ENCODE data around the gene TOX2.

TOX2 gene

DNA sequence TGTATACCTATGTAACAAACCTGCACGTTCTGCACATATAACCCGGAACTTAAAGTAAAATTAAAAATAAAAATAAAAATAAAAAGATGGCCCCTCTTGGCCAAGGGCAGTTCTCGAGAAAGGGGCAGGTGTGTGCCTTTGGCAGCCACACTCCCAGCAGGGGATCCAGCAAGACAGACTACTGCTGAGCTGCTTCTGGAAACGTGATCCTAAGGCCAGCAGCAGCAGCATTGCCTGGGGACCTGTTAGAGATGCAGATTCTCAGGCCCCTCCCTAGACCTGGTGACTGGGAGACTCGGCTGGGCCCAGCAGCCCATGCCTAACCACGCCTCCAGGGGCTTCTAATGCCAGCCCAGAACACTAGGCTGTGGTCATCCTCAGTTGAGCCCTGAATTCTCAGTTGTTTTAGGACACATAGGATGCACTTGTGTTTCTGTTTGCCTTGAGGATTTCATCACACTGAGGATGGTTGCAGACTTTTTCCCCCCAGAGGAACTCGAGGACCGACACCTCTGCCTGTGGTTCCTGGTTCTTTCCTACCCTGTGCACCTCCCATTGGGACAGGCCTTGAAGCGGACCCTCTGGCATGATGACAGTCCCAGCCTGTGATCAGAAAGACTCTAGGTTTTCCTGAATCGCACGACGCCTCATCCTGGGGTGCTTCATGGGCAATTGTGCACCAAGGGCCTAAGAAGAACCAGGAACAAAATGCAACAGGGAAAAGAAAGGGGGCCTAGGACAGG, 105.9 kb downstream of the TOX2 start:
- Histone ChIP-seq H3K9me2 (replicated peaks; ENCODE audit: control insufficient read depth, low read length) (no peaks in the 10 kb centered on the region), H3K27ac (ENCODE audit: low read depth, low read length) (no peak overlapping the region), H3K9me3 (ENCODE audit: control insufficient read depth, insufficient read depth, low read length) (no peaks in the 10 kb centered on the region), H3K27me3 (ENCODE audit: control insufficient read depth, low read length) (peaks cover 5% of the 10 kb centered on the region; the same call in 1 of the 2 replicates), H4K20me1 (ENCODE audit: control insufficient read depth, insufficient read depth, low read depth, low read length) (no peaks in the 10 kb centered on the region), H3K4me2 (ENCODE audit: low read length) (no peak overlapping the region), H3K36me3 (ENCODE audit: control insufficient read depth, low read length) (no peaks in the 10 kb centered on the region), H3K4me3 (ENCODE audit: low read length) (no peak overlapping the region), H3K79me2 (ENCODE audit: control insufficient read depth, low read length) (no peaks in the 10 kb centered on the region), H3F3A (ENCODE audit: control insufficient read depth, insufficient read depth) (no peaks in the 10 kb centered on the region), H3K4me1 (ENCODE audit: control insufficient read depth, low read length) (peaks cover 7% of the 10 kb centered on the region)
- TF ChIP-seq, protein P1, sequence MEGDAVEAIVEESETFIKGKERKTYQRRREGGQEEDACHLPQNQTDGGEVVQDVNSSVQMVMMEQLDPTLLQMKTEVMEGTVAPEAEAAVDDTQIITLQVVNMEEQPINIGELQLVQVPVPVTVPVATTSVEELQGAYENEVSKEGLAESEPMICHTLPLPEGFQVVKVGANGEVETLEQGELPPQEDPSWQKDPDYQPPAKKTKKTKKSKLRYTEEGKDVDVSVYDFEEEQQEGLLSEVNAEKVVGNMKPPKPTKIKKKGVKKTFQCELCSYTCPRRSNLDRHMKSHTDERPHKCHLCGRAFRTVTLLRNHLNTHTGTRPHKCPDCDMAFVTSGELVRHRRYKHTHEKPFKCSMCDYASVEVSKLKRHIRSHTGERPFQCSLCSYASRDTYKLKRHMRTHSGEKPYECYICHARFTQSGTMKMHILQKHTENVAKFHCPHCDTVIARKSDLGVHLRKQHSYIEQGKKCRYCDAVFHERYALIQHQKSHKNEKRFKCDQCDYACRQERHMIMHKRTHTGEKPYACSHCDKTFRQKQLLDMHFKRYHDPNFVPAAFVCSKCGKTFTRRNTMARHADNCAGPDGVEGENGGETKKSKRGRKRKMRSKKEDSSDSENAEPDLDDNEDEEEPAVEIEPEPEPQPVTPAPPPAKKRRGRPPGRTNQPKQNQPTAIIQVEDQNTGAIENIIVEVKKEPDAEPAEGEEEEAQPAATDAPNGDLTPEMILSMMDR (IDR thresholded peaks at IDR 0.05; ENCODE audit: low read depth, low read length, poor library complexity, severe bottlenecking), result no peak
- TF ChIP-seq EZH2phosphoT487 (IDR thresholded peaks at IDR 0.05; ENCODE audit: borderline replicate concordance, low read length), result no peak

DNA sequence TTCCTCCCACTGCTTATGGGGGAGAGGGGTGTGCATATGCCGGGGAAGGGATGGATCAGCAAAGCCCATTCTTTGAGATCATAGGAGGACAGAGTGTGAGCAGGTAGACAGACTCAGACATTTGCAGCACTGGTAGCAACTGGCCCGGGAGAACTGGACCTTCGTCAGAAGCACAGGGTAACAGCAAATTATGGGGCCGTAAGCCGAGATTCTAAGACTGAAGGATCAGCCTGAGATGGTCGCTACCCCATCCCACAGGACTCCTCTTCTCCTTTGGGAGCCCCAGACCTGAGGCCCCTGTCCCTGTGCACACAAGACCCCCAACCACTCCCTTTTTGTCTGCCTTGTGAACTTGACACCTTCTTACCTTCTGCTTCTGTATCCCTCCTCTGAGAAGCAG, 106.5 kb downstream of the TOX2 start:
- H4K20me1 ChIP-seq (ENCODE audit: control insufficient read depth, insufficient read depth, low read depth, low read length), result no peaks in the 10 kb centered on the region
- no peaks in the 10 kb centered on the region for H3F3A ChIP-seq (ENCODE audit: control insufficient read depth, insufficient read depth)
- H3K79me2 ChIP-seq (ENCODE audit: control insufficient read depth, low read length), result no peaks in the 10 kb centered on the region
- no peaks in the 10 kb centered on the region for H3K9me2 ChIP-seq (replicated peaks; ENCODE audit: control insufficient read depth, low read length)
- no peaks in the 10 kb centered on the region for H3K36me3 ChIP-seq (ENCODE audit: control insufficient read depth, low read length)
- TF ChIP-seq EZH2phosphoT487 (IDR thresholded peaks at IDR 0.05; ENCODE audit: borderline replicate concordance, low read length), result no peak
- TF ChIP-seq, protein P1 (IDR thresholded peaks at IDR 0.05; ENCODE audit: low read depth, low read length, poor library complexity, severe bottlenecking), result no peak
- H3K4me3 ChIP-seq (ENCODE audit: low read length), result no peak overlapping the region
- no peak overlapping the region for H3K27ac ChIP-seq (ENCODE audit: low read depth, low read length)
- H3K27me3 ChIP-seq (ENCODE audit: control insufficient read depth, low read length), result peaks cover 5% of the 10 kb centered on the region; the same call in 1 of the 2 replicates
- H3K9me3 ChIP-seq (ENCODE audit: control insufficient read depth, insufficient read depth, low read length), result no peaks in the 10 kb centered on the region
- H3K4me2 ChIP-seq (ENCODE audit: low read length), result no peak overlapping the region
- peaks cover 7% of the 10 kb centered on the region for H3K4me1 ChIP-seq (ENCODE audit: control insufficient read depth, low read length)

DNA sequence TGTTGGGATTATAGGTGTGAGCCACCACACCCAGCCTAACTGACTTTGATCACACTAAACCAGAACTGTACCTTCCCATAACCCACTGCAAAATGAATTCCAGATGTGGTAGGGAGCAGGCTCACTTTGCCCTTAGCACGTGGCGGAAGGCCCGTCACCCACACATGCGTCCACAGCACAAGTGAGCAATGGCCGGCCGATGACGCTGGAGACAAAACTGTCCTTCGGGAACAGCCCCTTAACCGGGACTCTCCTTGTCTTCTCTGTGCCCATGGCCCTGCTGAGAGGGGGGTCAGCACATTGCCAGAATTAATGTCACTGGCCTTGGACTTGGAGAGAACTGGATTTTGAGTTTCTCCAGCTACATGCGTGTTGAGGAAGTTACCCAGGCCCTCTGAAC, 107.2 kb downstream of the TOX2 start:
- H3K79me2 ChIP-seq (ENCODE audit: control insufficient read depth, low read length), result no peaks in the 10 kb centered on the region
- H3K36me3 ChIP-seq (ENCODE audit: control insufficient read depth, low read length), result no peaks in the 10 kb centered on the region
- H4K20me1 ChIP-seq (ENCODE audit: control insufficient read depth, insufficient read depth, low read depth, low read length), result no peaks in the 10 kb centered on the region
- peaks cover 7% of the 10 kb centered on the region for H3K4me1 ChIP-seq (ENCODE audit: control insufficient read depth, low read length)
- H3F3A ChIP-seq (ENCODE audit: control insufficient read depth, insufficient read depth), result no peaks in the 10 kb centered on the region
- no peak overlapping the region for H3K4me2 ChIP-seq (ENCODE audit: low read length)
- H3K27ac ChIP-seq (ENCODE audit: low read depth, low read length), result no peak overlapping the region
- H3K27me3 ChIP-seq (ENCODE audit: control insufficient read depth, low read length), result peaks cover 5% of the 10 kb centered on the region; the same call in 1 of the 2 replicates
- no peak overlapping the region for H3K4me3 ChIP-seq (ENCODE audit: low read length)
- H3K9me3 ChIP-seq (ENCODE audit: control insufficient read depth, insufficient read depth, low read length), result no peaks in the 10 kb centered on the region
- no peaks in the 10 kb centered on the region for H3K9me2 ChIP-seq (replicated peaks; ENCODE audit: control insufficient read depth, low read length)
- no peak for TF ChIP-seq EZH2phosphoT487 (IDR thresholded peaks at IDR 0.05; ENCODE audit: borderline replicate concordance, low read length)
- TF ChIP-seq, protein P1 (IDR thresholded peaks at IDR 0.05; ENCODE audit: low read depth, low read length, poor library complexity, severe bottlenecking), result no peak
